22Rv1 (cell line): Measurements from ENCODE around the gene VAMP5.

Experiments used
- H3K27ac ChIP-seq: fragments of 450-650 bp; 2 replicates; pipeline ENCODE4 v1.5.1; 2017
- CTCF ChIP-seq: fragments of 450-650 bp; IDR thresholded peaks from 2 replicates; pipeline ENCODE4 v1.5.1; 2017; ENCODE audit warnings: mild to moderate bottlenecking
- ZFX ChIP-seq: fragments of 450-650 bp; IDR thresholded peaks from 2 replicates; pipeline ENCODE4 v1.6.1; 2017; ENCODE audit warnings: antibody characterized with exemption, borderline replicate concordance

VAMP5 gene

GRCh38 chr2:85540133-85540648, 44.0 kb upstream of the VAMP5 start:
- peak overlapping the region; percentile 97 for H3K27ac ChIP-seq
- TF ChIP-seq CTCF, result no peak
- no peak for TF ChIP-seq ZFX

DNA sequence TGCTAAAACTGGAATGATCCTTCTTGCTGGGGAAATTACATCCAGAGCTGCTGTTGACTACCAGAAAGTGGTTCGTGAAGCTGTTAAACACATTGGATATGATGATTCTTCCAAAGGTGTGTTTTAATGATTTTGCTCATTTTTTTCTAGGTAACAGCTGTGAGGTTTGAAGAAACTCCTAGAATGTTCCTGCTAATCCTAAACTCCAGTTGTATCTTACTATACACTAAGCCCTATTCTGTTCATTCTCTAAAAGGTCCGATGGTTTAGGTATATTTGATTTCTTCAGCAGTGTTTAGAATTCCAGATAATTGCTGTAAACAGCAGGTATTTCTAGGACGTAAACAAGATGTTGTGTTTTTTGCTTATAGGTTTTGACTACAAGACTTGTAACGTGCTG, 43.0 kb upstream of the VAMP5 start:
- H3K27ac ChIP-seq, result peak overlapping the region; percentile 97

GRCh38 chr2:85541753-85542457, 42.3 kb upstream of the VAMP5 start:
- TF ChIP-seq CTCF (no peak), ZFX (no peak)
- peak overlapping the region; percentile 97 for H3K27ac ChIP-seq

More for the DNA sequence above, 43.0 kb upstream of the VAMP5 start:
- TF ChIP-seq ZFX, result no peak
- no peak for TF ChIP-seq CTCF

DNA sequence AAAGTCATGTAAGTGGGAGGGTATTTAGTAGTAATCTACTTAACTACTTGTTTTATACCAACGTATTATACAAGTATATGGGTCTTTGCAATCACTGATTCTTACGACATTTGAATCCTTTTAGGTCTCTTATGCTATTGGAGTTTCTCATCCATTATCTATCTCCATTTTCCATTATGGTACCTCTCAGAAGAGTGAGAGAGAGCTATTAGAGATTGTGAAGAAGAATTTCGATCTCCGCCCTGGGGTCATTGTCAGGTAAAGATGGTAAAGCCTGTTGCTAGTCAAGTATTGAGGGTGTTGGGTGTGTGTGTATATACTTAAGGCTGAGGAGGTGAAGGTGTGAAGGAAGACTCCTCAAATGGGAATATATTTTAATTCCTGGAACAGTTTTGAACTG, 41.5 kb upstream of the VAMP5 start:
- no peak for TF ChIP-seq ZFX
- no peak for TF ChIP-seq CTCF
- H3K27ac ChIP-seq, result peak overlapping the region; percentile 71; the same call in 1 of the 2 replicates

- H3K27ac ChIP-seq, result peak overlapping the region; percentile 71
Measured at GRCh38 chr2:85544254-85544691, 40.0 kb upstream of the VAMP5 start.

GRCh38 chr2:85544915-85545779, 39.1 kb upstream of the VAMP5 start:
- peak overlapping the region; percentile 71 for H3K27ac ChIP-seq

DNA sequence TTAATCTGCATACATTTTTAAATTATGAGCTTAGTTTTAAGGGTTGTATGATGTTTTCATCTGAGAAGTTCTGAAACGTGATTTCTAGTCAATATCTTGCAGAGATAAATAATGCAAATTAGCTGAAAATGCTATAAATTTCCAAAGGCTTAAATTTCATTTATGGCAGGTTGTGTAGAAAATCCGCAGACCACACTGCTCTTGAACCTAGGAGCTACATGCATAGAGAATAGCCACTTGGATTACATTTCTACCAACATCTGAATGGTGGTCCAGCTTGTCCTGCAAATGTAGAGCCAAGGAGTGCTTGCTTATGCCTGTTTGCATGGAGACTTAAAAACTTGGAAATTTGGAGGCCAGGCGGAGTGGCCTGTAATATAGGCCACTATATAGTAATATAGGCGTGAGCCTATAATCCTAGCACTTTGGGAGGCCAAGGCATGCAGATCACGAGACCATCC, 38.4 kb upstream of the VAMP5 start:
- H3K27ac ChIP-seq, result peak overlapping the region; percentile 71
- no peak for TF ChIP-seq CTCF
- TF ChIP-seq ZFX, result no peak

DNA sequence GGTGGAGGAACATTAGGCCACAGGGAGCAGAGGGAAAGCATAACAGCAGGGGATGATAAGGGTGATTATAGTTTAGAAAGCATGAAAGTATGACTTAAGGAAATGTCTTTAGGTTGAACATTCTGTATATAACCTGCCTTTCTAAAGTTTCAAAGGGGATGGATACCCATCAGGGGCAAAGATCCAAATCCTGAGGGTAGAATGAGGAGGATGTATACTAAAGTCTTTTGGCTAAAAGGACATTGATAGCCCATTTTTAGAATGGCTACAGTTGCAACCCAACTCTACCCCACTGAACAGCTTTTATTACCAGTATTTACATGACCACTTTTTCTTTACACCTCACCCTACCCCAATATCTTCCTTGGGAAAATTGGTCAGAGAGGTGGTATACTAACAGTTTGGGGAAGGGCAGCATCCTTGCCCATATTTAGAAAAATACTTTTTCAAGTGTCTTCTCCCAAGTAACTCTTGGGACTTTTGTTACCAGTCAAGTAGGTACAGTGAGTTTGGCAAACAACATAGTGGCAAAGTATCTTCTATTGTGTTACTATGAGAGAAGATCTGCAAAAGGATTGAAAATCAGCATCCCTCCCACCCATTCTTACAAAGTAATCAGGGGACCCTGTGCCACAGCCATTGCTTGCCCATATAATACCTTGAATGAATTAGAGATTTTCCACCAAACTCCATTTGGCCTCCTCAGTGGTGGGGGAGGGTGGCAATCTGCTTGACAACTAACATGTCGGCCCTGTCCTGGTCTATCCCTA, 37.0 kb upstream of the VAMP5 start:
- TF ChIP-seq ZFX (no peak), CTCF (no peak)
- H3K27ac ChIP-seq, result peak overlapping the region; percentile 71
